ENCODE data around the gene HECW1.

DNA sequence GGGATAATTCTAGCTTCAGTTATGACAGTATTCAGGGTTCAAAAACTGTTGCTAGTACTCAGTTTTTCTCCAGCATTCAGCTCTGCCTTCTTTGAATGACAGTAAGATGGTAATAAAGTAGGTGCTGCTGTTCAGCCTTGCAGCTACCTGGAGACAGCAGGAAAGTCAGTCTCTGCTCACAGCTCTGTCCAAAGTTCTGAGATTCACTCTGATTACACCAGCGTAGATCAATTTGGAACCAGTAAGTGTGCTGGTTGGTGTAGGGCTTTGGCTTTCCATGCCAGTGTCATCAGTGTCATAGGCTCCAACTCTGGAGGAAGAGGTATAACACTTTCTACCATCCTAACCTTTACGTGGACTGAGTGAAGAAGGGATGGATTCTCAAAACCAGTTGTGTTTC lies 496.6 kb downstream of the HECW1 start:
- TF ChIP-seq, protein P1, sequence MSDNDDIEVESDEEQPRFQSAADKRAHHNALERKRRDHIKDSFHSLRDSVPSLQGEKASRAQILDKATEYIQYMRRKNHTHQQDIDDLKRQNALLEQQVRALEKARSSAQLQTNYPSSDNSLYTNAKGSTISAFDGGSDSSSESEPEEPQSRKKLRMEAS (IDR thresholded peaks at IDR 0.05), result no peak
- TF ChIP-seq, protein P2, sequence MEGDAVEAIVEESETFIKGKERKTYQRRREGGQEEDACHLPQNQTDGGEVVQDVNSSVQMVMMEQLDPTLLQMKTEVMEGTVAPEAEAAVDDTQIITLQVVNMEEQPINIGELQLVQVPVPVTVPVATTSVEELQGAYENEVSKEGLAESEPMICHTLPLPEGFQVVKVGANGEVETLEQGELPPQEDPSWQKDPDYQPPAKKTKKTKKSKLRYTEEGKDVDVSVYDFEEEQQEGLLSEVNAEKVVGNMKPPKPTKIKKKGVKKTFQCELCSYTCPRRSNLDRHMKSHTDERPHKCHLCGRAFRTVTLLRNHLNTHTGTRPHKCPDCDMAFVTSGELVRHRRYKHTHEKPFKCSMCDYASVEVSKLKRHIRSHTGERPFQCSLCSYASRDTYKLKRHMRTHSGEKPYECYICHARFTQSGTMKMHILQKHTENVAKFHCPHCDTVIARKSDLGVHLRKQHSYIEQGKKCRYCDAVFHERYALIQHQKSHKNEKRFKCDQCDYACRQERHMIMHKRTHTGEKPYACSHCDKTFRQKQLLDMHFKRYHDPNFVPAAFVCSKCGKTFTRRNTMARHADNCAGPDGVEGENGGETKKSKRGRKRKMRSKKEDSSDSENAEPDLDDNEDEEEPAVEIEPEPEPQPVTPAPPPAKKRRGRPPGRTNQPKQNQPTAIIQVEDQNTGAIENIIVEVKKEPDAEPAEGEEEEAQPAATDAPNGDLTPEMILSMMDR (IDR thresholded peaks at IDR 0.05; ENCODE audit: low read depth, low read length, missing input control), result no peak
- TF ChIP-seq JUND (IDR thresholded peaks at IDR 0.05), result no peak
